GM23338 (cell line): ENCODE results near the gene LPCAT3. TPM values are rescaled to one million over a fixed set of nuclear protein-coding genes. Genes with fewer than 3 reads are reported as not detected.

Experiments used
- ATAC-seq: fragments of 200-7000 bp; cut with Tn5 transposase; 3 replicates; pipeline ENCODE4 v1.9.1; 2020
- DNase-seq: peaks from one replicate; pipeline ENCODE4 v3.0.0-alpha.2; 2015; ENCODE audit warnings: low spot score
- H2AFZ ChIP-seq: fragments of 200-600 bp; sonication (generic); 2 replicates; pipeline ENCODE4 v1.8.0; 2016; ENCODE audit warnings: antibody characterized with exemption, mild to moderate bottlenecking, moderate library complexity
- H3F3A ChIP-seq: fragments of 200-600 bp; sonication (generic); replicated peaks from 2 replicates; pipeline ENCODE4 v1.8.0; 2017; ENCODE audit warnings: antibody characterized with exemption, mixed run types, low read depth
- H3K27ac ChIP-seq: fragments of 200-600 bp; sonication (generic); 2 replicates; pipeline ENCODE4 v1.6.1; 2016; ENCODE audit warnings: low read depth
- H3K27me3 ChIP-seq: fragments of 200-600 bp; sonication (generic); 2 replicates; pipeline ENCODE4 v1.8.0; 2016; ENCODE audit warnings: mild to moderate bottlenecking, mixed run types, moderate library complexity; ENCODE audit not compliant: insufficient read depth
- H3K36me3 ChIP-seq: fragments of 200-600 bp; sonication (generic); 2 replicates; pipeline ENCODE4 v1.8.0; 2016; ENCODE audit warnings: mild to moderate bottlenecking; ENCODE audit not compliant: insufficient read depth
- H3K4me1 ChIP-seq: fragments of 200-600 bp; sonication (generic); 2 replicates; pipeline ENCODE4 v1.8.0; 2016; ENCODE audit warnings: mild to moderate bottlenecking, moderate library complexity; ENCODE audit not compliant: insufficient read depth
- H3K4me2 ChIP-seq: fragments of 200-600 bp; sonication (generic); 2 replicates; pipeline ENCODE4 v1.7.1; 2017; ENCODE audit warnings: mixed run types
- H3K4me3 ChIP-seq: fragments of 200-600 bp; sonication (generic); 2 replicates; pipeline ENCODE4 v1.6.1; 2016; ENCODE audit warnings: mixed run types
- H3K79me2 ChIP-seq: fragments of 200-600 bp; sonication (generic); replicated peaks from 2 replicates; pipeline ENCODE4 v1.8.0; 2017; ENCODE audit warnings: mild to moderate bottlenecking; ENCODE audit not compliant: insufficient read depth
- H3K9me2 ChIP-seq: fragments of 200-600 bp; sonication (generic); 2 replicates; pipeline ENCODE4 v1.8.0; 2017; ENCODE audit not compliant: insufficient read depth
- H4K20me1 ChIP-seq: fragments of 200-600 bp; sonication (generic); replicated peaks from 2 replicates; pipeline ENCODE4 v1.8.0; 2017; ENCODE audit warnings: mild to moderate bottlenecking; ENCODE audit not compliant: insufficient read depth
- H3K27ac Mint-ChIP-seq: 2 replicates; pipeline ENCODE4 v1.8.0; 2020; ENCODE audit warnings: inconsistent platforms, mild to moderate bottlenecking, moderate library complexity, mixed read lengths
- H3K27me3 Mint-ChIP-seq: 3 replicates; pipeline ENCODE4 v1.8.0; 2022; ENCODE audit warnings: low read depth, mild to moderate bottlenecking, moderate library complexity, mixed read lengths, inconsistent platforms; ENCODE audit not compliant: insufficient read depth, poor library complexity
- H3K36me3 Mint-ChIP-seq: 3 replicates; pipeline ENCODE4 v1.8.0; 2021; ENCODE audit warnings: low read depth, mild to moderate bottlenecking, inconsistent platforms, moderate library complexity, mixed read lengths
- H3K4me1 Mint-ChIP-seq: 3 replicates; pipeline ENCODE4 v1.8.0; 2020; ENCODE audit warnings: mild to moderate bottlenecking, inconsistent platforms, mixed read lengths
- H3K4me3 Mint-ChIP-seq: 3 replicates; pipeline ENCODE4 v1.8.0; 2021; ENCODE audit warnings: moderate library complexity, mild to moderate bottlenecking, inconsistent platforms, mixed read lengths
- H3K9me3 Mint-ChIP-seq: 3 replicates; pipeline ENCODE4 v1.8.0; 2020; ENCODE audit warnings: moderate library complexity, mild to moderate bottlenecking, inconsistent platforms, mixed read lengths
- polyA plus RNA-seq: library from polyadenylated mRNA; unstranded; fragments of >200 nt; fragmentation: Nextera tagmentation; extraction: Ambion mirVana; gene quantifications from 2 replicates; pipeline ENCODE4 v1.2.1, GENCODE V29; 2016
- total RNA-seq: library from RNA; depleted of rRNA; stranded (reverse); fragments of >200 nt; shearing (Covaris generic); gene quantifications from 2 replicates; pipeline ENCODE4 v1.2.3, GENCODE V29; 2014
- TF ChIP-seq, protein P1 (sequence below): fragments of 250-450 bp; sonication (Bioruptor Pico); IDR thresholded peaks from 2 replicates; pipeline ENCODE4 v1.5.0; 2020; ENCODE audit warnings: mild to moderate bottlenecking, moderate library complexity
- TF ChIP-seq, protein P2 (sequence below): IDR thresholded peaks from 2 replicates; pipeline ENCODE4 v1.6.1; 2016; ENCODE audit warnings: antibody characterized with exemption

Gene LPCAT3
- total and polyA plus RNA-seq, 2 experiments from 2014 or later = 21.4 to 51.5 TPM

DNA sequence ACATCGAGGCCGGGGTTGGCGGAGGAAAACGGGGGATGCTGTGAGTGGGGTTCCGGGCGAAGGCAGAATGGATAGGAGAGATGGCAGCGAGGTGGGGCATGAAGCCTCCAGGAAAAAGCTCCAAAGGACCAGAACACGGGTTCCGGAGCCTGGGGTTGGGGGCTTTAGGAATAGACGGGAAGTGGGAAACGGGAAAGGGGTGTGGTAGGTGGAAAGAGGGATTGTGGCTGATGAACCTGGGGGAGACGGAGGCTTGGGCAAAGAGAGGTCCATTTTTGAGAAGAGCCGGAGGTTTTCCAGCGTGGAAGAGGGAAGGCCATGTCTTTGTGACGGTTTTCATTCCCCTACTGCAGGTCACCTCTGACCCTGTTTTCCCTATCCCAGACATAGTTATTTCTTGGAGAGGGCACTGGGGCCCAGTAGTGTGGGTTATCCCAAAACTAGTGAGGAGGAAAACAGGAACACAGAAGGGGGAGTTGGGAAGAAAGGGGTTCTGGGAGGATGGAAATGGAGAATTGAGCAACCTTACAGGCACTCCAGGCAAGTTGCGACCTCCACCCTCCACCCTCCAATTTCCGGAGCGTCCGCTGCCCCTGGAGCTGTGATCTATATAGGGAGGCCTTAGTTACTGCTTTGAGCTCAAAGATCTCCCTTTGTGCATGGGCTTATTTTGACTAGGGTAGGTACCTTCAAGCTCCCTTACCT lies 89.4 kb downstream of the LPCAT3 start:
- peaks cover 26% of the 10 kb centered on the region for H4K20me1 ChIP-seq
- H3K27me3 Mint-ChIP-seq = peaks cover 32% of the 10 kb centered on the region
- ATAC-seq (no peak), DNase-seq (no peak)
- H3K4me1 Mint-ChIP-seq = peaks cover 53% of the 10 kb centered on the region
- peaks cover 4% of the 10 kb centered on the region for H3K36me3 ChIP-seq
- peak overlapping the region; percentile 97 for H3K4me3 Mint-ChIP-seq
- TF ChIP-seq, protein P1, sequence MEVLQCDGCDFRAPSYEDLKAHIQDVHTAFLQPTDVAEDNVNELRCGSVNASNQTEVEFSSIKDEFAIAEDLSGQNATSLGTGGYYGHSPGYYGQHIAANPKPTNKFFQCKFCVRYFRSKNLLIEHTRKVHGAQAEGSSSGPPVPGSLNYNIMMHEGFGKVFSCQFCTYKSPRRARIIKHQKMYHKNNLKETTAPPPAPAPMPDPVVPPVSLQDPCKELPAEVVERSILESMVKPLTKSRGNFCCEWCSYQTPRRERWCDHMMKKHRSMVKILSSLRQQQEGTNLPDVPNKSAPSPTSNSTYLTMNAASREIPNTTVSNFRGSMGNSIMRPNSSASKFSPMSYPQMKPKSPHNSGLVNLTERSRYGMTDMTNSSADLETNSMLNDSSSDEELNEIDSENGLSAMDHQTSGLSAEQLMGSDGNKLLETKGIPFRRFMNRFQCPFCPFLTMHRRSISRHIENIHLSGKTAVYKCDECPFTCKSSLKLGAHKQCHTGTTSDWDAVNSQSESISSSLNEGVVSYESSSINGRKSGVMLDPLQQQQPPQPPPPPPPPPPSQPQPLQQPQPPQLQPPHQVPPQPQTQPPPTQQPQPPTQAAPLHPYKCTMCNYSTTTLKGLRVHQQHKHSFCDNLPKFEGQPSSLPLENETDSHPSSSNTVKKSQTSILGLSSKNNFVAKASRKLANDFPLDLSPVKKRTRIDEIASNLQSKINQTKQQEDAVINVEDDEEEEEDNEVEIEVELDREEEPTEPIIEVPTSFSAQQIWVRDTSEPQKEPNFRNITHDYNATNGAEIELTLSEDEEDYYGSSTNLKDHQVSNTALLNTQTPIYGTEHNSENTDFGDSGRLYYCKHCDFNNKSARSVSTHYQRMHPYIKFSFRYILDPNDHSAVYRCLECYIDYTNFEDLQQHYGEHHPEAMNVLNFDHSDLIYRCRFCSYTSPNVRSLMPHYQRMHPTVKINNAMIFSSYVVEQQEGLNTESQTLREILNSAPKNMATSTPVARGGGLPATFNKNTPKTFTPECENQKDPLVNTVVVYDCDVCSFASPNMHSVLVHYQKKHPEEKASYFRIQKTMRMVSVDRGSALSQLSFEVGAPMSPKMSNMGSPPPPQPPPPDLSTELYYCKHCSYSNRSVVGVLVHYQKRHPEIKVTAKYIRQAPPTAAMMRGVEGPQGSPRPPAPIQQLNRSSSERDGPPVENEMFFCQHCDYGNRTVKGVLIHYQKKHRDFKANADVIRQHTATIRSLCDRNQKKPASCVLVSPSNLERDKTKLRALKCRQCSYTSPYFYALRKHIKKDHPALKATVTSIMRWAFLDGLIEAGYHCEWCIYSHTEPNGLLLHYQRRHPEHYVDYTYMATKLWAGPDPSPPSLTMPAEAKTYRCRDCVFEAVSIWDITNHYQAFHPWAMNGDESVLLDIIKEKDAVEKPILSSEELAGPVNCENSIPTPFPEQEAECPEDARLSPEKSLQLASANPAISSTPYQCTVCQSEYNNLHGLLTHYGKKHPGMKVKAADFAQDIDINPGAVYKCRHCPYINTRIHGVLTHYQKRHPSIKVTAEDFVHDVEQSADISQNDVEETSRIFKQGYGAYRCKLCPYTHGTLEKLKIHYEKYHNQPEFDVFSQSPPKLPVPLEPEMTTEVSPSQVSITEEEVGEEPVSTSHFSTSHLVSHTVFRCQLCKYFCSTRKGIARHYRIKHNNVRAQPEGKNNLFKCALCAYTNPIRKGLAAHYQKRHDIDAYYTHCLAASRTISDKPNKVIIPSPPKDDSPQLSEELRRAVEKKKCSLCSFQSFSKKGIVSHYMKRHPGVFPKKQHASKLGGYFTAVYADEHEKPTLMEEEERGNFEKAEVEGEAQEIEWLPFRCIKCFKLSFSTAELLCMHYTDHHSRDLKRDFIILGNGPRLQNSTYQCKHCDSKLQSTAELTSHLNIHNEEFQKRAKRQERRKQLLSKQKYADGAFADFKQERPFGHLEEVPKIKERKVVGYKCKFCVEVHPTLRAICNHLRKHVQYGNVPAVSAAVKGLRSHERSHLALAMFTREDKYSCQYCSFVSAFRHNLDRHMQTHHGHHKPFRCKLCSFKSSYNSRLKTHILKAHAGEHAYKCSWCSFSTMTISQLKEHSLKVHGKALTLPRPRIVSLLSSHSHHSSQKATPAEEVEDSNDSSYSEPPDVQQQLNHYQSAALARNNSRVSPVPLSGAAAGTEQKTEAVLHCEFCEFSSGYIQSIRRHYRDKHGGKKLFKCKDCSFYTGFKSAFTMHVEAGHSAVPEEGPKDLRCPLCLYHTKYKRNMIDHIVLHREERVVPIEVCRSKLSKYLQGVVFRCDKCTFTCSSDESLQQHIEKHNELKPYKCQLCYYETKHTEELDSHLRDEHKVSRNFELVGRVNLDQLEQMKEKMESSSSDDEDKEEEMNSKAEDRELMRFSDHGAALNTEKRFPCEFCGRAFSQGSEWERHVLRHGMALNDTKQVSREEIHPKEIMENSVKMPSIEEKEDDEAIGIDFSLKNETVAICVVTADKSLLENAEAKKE (CRISPR knock-in tag) = no peak
- TF ChIP-seq, protein P2, sequence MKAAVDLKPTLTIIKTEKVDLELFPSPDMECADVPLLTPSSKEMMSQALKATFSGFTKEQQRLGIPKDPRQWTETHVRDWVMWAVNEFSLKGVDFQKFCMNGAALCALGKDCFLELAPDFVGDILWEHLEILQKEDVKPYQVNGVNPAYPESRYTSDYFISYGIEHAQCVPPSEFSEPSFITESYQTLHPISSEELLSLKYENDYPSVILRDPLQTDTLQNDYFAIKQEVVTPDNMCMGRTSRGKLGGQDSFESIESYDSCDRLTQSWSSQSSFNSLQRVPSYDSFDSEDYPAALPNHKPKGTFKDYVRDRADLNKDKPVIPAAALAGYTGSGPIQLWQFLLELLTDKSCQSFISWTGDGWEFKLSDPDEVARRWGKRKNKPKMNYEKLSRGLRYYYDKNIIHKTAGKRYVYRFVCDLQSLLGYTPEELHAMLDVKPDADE = peak; percentile 18; the same call in 1 of the 2 replicates
- H3K27ac Mint-ChIP-seq = peak overlapping the region; percentile 82
- H2AFZ ChIP-seq = no peak overlapping the region
- peak overlapping the region; percentile 99 for H3K4me2 ChIP-seq
- no peaks in the 10 kb centered on the region for H3K27me3 ChIP-seq
- no peak overlapping the region for H3K27ac ChIP-seq
- peak overlapping the region; percentile 97 for H3K4me3 ChIP-seq
- H3K4me1 ChIP-seq = peaks cover 51% of the 10 kb centered on the region
- peaks cover 39% of the 10 kb centered on the region for H3F3A ChIP-seq
- H3K36me3 Mint-ChIP-seq = peaks cover 31% of the 10 kb centered on the region
- H3K79me2 ChIP-seq = peaks cover 59% of the 10 kb centered on the region
- H3K9me3 Mint-ChIP-seq = no peaks in the 10 kb centered on the region; the same call in 1 of the 3 replicates
- H3K9me2 ChIP-seq = no peaks in the 10 kb centered on the region
